Measurements from ENCODE around the gene GLI1.

DNA sequence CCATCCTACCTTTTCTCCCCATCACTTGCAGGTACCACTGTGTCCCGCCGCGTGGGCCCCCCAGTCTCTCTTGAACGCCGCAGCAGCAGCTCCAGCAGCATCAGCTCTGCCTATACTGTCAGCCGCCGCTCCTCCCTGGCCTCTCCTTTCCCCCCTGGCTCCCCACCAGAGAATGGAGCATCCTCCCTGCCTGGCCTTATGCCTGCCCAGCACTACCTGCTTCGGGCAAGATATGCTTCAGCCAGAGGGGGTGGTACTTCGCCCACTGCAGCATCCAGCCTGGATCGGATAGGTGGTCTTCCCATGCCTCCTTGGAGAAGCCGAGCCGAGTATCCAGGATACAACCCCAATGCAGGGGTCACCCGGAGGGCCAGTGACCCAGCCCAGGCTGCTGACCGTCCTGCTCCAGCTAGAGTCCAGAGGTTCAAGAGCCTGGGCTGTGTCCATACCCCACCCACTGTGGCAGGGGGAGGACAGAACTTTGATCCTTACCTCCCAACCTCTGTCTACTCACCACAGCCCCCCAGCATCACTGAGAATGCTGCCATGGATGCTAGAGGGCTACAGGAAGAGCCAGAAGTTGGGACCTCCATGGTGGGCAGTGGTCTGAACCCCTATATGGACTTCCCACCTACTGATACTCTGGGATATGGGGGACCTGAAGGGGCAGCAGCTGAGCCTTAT, 10.8 kb downstream of the GLI1 start:
- TF ChIP-seq EP300 (IDR thresholded peaks at IDR 0.05; ENCODE audit: borderline replicate concordance) (no peak), RAD21 (IDR thresholded peaks at IDR 0.05; ENCODE audit: low read depth) (no peak), CREB1 (IDR thresholded peaks at IDR 0.05; ENCODE audit: low read depth) (no peak), TCF12 (IDR thresholded peaks at IDR 0.05; ENCODE audit: low read depth) (no peak), CEBPB (IDR thresholded peaks at IDR 0.05) (no peak)
- TF ChIP-seq, protein P1, sequence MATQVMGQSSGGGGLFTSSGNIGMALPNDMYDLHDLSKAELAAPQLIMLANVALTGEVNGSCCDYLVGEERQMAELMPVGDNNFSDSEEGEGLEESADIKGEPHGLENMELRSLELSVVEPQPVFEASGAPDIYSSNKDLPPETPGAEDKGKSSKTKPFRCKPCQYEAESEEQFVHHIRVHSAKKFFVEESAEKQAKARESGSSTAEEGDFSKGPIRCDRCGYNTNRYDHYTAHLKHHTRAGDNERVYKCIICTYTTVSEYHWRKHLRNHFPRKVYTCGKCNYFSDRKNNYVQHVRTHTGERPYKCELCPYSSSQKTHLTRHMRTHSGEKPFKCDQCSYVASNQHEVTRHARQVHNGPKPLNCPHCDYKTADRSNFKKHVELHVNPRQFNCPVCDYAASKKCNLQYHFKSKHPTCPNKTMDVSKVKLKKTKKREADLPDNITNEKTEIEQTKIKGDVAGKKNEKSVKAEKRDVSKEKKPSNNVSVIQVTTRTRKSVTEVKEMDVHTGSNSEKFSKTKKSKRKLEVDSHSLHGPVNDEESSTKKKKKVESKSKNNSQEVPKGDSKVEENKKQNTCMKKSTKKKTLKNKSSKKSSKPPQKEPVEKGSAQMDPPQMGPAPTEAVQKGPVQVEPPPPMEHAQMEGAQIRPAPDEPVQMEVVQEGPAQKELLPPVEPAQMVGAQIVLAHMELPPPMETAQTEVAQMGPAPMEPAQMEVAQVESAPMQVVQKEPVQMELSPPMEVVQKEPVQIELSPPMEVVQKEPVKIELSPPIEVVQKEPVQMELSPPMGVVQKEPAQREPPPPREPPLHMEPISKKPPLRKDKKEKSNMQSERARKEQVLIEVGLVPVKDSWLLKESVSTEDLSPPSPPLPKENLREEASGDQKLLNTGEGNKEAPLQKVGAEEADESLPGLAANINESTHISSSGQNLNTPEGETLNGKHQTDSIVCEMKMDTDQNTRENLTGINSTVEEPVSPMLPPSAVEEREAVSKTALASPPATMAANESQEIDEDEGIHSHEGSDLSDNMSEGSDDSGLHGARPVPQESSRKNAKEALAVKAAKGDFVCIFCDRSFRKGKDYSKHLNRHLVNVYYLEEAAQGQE (IDR thresholded peaks at IDR 0.05; ENCODE audit: low read depth) = no peak
- TF ChIP-seq, protein P2, sequence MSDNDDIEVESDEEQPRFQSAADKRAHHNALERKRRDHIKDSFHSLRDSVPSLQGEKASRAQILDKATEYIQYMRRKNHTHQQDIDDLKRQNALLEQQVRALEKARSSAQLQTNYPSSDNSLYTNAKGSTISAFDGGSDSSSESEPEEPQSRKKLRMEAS (IDR thresholded peaks at IDR 0.05) = no peak
